Muscle layer of colon (tissue), 2 donors: ENCODE data around the gene RRM1.
"Not testable (repeated sequence)": the region's sequence is repeated elsewhere in the genome, so short reads cannot be mapped to it uniquely, and the experiment has no call there.

Source experiments
- H3K27ac ChIP-seq: one replicate; pipeline ENCODE4 v1.7.0; 2013; ENCODE audit warnings: low read depth, mild to moderate bottlenecking, low read length, moderate library complexity
- H3K27me3 ChIP-seq, 2 donors: one replicate each; pipeline ENCODE4 v1.7.0; 2013; ENCODE audit warnings: low read length in 2 of 2, mild to moderate bottlenecking in 2 of 2; ENCODE audit not compliant: insufficient read depth in 2 of 2, control insufficient read depth in 1 of 2
- H3K36me3 ChIP-seq: one replicate; pipeline ENCODE4 v1.7.0; 2013; ENCODE audit warnings: mild to moderate bottlenecking, low read length; ENCODE audit not compliant: insufficient read depth
- H3K4me1 ChIP-seq: one replicate; pipeline ENCODE4 v1.7.0; 2013; ENCODE audit warnings: mild to moderate bottlenecking, low read length; ENCODE audit not compliant: insufficient read depth
- H3K4me3 ChIP-seq, 2 donors: one replicate each; pipeline ENCODE4 v1.7.0; 2013; ENCODE audit warnings: low read length in 2 of 2, low read depth in 1 of 2, mild to moderate bottlenecking in 1 of 2, moderate library complexity in 1 of 2
- H3K9ac ChIP-seq: one replicate; pipeline ENCODE4 v1.7.0; 2013; ENCODE audit warnings: low read length
- H3K9me3 ChIP-seq: one replicate; pipeline ENCODE4 v1.7.0; 2013; ENCODE audit warnings: mild to moderate bottlenecking, low read length
- donor health status: abdominal sarcoma.
- donor health status: Adenocarcinoma of cecum.

RRM1 gene

GRCh38 chr11:4094348-4095291 is at the start of gene RRM1:
Gene RRM1, plus strand, starts transcription at chr11:4094799. Its CDS starts 214 bp downstream, at chr11:4095013.
- H3K36me3 ChIP-seq = peaks cover 13% of the 10 kb centered on the region
- peak within 1 kb of the TSS; percentile 70 for H3K4me3 ChIP-seq
- peaks cover 12% of the 10 kb centered on the region for H3K4me1 ChIP-seq
- H3K27ac ChIP-seq = peak within 1 kb of the TSS; percentile 97
- peak within 1 kb of the TSS; percentile 90 for H3K9ac ChIP-seq
- H3K27me3 ChIP-seq = no peaks in the 10 kb centered on the region
- no peaks in the 10 kb centered on the region for H3K9me3 ChIP-seq

- Histone ChIP-seq H3K36me3 (no peaks in the 10 kb centered on the region), H3K9ac (no peak overlapping the region), H3K27ac (no peak overlapping the region), H3K4me1 (peaks cover 20% of the 10 kb centered on the region), H3K27me3 (no peaks in the 10 kb centered on the region), H3K9me3 (no peaks in the 10 kb centered on the region), H3K4me3 (no peak overlapping the region)
These were observed 49.5 kb upstream of the RRM1 start for GRCh38 chr11:4044976-4045646.

GRCh38 chr11:4048340-4048739 is 46.3 kb upstream of the RRM1 start:
- H3K4me3 ChIP-seq = no peak overlapping the region
- H3K4me1 ChIP-seq = peaks cover 20% of the 10 kb centered on the region
- no peak overlapping the region for H3K27ac ChIP-seq
- H3K9me3 ChIP-seq = no peaks in the 10 kb centered on the region
- H3K27me3 ChIP-seq = no peaks in the 10 kb centered on the region
- H3K9ac ChIP-seq = no peak overlapping the region
- no peaks in the 10 kb centered on the region for H3K36me3 ChIP-seq

- Histone ChIP-seq H3K36me3 (no peaks in the 10 kb centered on the region), H3K4me1 (peaks cover 17% of the 10 kb centered on the region), H3K9me3 (no peaks in the 10 kb centered on the region), H3K27me3 (no peaks in the 10 kb centered on the region), H3K4me3 (no peak overlapping the region), H3K27ac (no peak overlapping the region), H3K9ac (no peak overlapping the region)
These were observed 45.6 kb upstream of the RRM1 start for GRCh38 chr11:4049006-4049405.

GRCh38 chr11:4050138-4050537 is 44.5 kb upstream of the RRM1 start:
- Histone ChIP-seq H3K9me3 (no peaks in the 10 kb centered on the region), H3K4me1 (peaks cover 5% of the 10 kb centered on the region), H3K27ac (no peak overlapping the region), H3K36me3 (no peaks in the 10 kb centered on the region), H3K27me3 (no peaks in the 10 kb centered on the region), H3K9ac (no peak overlapping the region), H3K4me3 (no peak overlapping the region)

GRCh38 chr11:4053200-4053599 is 41.4 kb upstream of the RRM1 start:
- not testable (repeated sequence) for H3K4me1 ChIP-seq, H3K36me3 ChIP-seq, H3K4me3 ChIP-seq, H3K9ac ChIP-seq, H3K27me3 ChIP-seq, H3K9me3 ChIP-seq, H3K27ac ChIP-seq

GRCh38 chr11:4054643-4055042 is 40.0 kb upstream of the RRM1 start:
- H3K9ac ChIP-seq = no peak overlapping the region
- H3K27me3 ChIP-seq = no peaks in the 10 kb centered on the region
- no peak overlapping the region for H3K4me3 ChIP-seq
- H3K4me1 ChIP-seq = peaks cover 7% of the 10 kb centered on the region
- peaks cover 12% of the 10 kb centered on the region for H3K36me3 ChIP-seq
- H3K27ac ChIP-seq = no peak overlapping the region
- H3K9me3 ChIP-seq = no peaks in the 10 kb centered on the region

GRCh38 chr11:4059424-4059823 is 35.2 kb upstream of the RRM1 start:
- H3K36me3 ChIP-seq = peaks cover 25% of the 10 kb centered on the region
- no peak overlapping the region for H3K4me3 ChIP-seq
- H3K4me1 ChIP-seq = peaks cover 12% of the 10 kb centered on the region
- no peaks in the 10 kb centered on the region for H3K9me3 ChIP-seq
- no peak overlapping the region for H3K9ac ChIP-seq
- H3K27ac ChIP-seq = no peak overlapping the region
- no peaks in the 10 kb centered on the region for H3K27me3 ChIP-seq

GRCh38 chr11:4060182-4060923 is 34.2 kb upstream of the RRM1 start:
- H3K36me3 ChIP-seq = peaks cover 25% of the 10 kb centered on the region
- no peak overlapping the region for H3K9ac ChIP-seq

GRCh38 chr11:4061700-4062099 is 32.9 kb upstream of the RRM1 start:
- Histone ChIP-seq H3K27me3 (no peaks in the 10 kb centered on the region), H3K9ac (no peak overlapping the region), H3K4me1 (peaks cover 33% of the 10 kb centered on the region), H3K9me3 (no peaks in the 10 kb centered on the region), H3K4me3 (no peak overlapping the region), H3K36me3 (peaks cover 19% of the 10 kb centered on the region), H3K27ac (no peak overlapping the region)

More at GRCh38 chr11:4060182-4060923, 34.2 kb upstream of the RRM1 start:
- H3K27ac ChIP-seq = no peak overlapping the region
- no peaks in the 10 kb centered on the region for H3K9me3 ChIP-seq
- peaks cover 21% of the 10 kb centered on the region for H3K4me1 ChIP-seq
- no peaks in the 10 kb centered on the region for H3K27me3 ChIP-seq
- H3K4me3 ChIP-seq = no peak overlapping the region

- no peak overlapping the region for H3K9ac ChIP-seq
- H3K4me1 ChIP-seq = peaks cover 28% of the 10 kb centered on the region
- H3K27me3 ChIP-seq = no peaks in the 10 kb centered on the region
- peaks cover 19% of the 10 kb centered on the region for H3K36me3 ChIP-seq
- no peak overlapping the region for H3K4me3 ChIP-seq
- H3K9me3 ChIP-seq = no peaks in the 10 kb centered on the region
- no peak overlapping the region for H3K27ac ChIP-seq
These were observed 31.3 kb upstream of the RRM1 start for GRCh38 chr11:4063348-4063747.
